Activated CD4-positive, alpha-beta T cell treated with anti-CD3 and anti-CD28 coated beads for 48 hours (primary cell): ENCODE measurements around the gene IRF5.

ENCODE experiments used
- DNase-seq: peaks from one replicate; pipeline ENCODE4 v3.0.0-alpha.2; 2020

The IRF5 gene, protein sequence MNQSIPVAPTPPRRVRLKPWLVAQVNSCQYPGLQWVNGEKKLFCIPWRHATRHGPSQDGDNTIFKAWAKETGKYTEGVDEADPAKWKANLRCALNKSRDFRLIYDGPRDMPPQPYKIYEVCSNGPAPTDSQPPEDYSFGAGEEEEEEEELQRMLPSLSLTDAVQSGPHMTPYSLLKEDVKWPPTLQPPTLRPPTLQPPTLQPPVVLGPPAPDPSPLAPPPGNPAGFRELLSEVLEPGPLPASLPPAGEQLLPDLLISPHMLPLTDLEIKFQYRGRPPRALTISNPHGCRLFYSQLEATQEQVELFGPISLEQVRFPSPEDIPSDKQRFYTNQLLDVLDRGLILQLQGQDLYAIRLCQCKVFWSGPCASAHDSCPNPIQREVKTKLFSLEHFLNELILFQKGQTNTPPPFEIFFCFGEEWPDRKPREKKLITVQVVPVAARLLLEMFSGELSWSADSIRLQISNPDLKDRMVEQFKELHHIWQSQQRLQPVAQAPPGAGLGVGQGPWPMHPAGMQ

DNA sequence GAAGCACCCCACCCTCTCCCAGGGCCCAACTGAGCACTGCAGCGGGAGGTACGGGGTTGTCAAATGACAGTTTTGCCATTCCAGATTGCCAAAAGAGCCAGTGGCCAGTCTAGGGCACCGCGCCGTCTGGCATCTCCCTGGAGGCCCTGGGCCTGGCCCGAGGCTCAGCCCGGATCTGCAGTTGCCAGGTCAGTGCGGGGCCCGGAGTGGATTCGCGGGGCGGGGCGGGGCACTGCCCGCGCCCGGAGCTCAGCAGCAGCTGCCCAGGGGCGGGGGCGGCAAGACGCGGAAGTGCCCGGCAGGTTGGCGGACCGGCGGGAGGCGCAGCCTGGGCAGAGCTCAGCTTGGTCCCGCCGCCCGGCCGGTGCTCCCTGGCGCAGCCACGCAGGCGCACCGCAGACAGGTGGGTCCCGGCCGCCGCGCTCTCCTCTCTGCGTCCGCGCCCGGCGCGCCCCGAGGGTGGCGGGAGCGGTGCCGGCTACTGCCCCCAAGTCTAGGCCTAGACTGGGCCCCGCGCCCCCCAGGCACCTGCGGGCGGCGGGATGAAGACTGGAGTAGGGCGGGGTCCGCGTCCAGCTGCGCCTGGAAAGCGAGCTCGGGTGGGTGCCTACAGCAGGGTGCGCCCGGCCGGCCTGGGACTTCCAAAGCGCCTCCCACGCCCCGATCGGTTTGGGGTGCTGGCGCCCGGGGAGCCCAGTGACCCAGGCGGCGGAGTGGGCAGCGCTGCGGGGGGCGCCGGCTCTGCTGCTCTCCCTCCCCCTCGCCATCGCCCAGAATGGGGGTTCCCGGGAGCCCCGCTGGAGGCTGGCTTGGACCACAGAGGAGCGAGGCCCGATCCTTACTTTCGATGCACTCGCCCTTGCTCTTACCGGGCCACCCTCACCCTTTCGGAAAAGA, at the start of gene IRF5:
IRF5 (plus strand) TSS at position 281 of the 897 bp plus-strand sequence. CDS start 4,155 bp downstream, outside the sequence.
- DNase-seq, result no peak

DNA sequence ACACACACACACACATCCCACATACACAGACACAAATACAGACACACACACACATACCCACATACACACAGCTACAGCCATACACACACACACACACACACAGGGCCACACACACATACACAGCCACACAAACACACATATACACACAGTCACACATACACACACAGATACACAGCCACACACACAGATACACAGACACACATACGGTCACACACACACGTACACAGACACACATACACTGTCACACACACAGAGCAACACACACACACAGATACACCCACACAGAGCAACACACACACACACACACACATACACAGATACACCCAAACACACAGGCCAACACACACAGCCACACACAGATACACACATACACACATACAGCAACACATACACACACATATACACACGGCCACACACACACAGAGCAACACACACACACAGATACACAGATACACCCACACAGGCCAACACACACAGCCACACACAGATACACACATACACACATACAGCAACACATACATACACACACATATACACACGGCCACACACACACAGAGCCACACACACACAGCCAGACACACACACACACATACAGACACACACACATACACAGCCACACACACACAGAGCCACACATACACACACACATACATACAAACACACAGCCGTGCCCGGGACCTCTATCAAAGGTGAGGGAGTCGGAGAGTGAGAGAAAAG, 49.5 kb upstream of the IRF5 start:
- no peak for DNase-seq

DNA sequence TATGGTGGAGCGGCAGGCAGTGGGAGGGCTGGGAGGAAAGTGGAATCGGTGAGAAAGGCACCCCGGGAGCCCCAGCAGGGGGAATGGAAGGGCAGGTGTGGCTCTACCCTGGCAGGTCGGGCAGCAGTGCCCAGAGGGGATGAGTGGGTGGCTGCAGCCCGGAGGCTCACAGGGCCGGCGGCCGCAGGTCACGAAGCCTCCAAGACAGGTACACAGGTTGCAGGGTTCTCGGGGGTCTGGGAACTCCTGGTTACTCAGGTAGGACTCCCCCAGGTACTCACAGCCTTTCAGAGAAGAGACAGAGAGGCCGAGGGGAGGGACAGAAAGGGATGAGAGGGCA, 49.0 kb upstream of the IRF5 start:
- no peak for DNase-seq

DNA sequence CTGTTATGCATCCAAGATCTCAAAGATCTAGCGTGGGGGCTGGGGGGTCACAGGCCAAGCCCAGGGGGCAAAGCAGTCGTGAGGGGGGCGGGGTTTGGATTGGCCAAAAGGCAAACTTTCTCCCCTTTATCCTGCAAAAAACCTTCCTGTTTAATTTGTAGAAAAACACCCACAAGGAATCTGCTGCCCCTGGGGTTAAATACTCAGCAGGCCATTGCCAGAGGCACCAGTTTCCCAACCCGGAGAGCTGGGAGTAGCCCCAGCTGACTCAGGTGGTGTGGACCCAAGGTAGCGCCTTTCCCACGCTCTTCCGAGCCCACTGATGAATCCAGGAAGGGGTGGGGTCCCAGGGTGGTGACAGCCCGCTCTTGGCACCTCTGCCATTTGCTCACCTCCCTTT, 48.6 kb upstream of the IRF5 start:
- DNase-seq, result no peak

DNA sequence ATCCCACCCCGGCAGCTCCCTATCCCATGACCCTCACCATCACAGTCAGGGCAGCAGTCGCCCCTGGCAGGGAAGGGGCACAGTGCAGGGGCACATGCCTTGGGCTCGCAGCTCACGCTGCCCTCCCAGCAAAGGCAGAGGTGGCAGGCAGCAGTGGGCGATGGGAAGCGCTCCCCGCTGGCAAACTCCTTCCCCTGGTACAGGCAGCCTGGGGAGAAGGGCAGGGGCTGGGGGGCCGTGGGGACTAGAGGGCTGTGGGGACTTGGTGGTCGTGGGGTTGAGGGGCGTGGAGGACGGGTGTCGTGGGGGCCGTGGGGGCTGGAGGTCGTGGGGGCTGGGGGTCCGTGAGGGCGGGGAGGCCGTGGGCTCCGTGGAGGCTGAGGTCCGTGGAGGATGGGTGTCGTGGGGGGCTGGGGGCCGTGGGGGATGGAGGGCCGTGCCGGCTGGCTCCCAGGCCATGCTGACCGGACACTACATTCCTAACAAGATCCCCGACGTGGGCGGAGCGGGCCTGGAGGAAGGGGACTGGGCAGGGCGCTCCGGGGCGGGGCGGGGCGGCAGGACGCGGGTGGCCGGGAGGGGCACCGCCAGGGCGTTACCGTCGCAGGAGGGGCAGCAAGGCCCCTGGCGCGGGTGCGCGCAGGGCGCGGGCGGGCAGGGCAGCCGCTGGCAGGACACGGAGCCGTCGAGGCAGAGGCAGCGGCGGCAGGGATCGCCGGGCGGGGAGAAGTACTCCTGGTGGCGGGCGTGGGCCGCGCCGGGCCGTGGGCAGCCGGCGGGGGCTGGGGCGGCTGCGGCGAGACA, 47.2 kb upstream of the IRF5 start:
- DNase-seq, result no peak

DNA sequence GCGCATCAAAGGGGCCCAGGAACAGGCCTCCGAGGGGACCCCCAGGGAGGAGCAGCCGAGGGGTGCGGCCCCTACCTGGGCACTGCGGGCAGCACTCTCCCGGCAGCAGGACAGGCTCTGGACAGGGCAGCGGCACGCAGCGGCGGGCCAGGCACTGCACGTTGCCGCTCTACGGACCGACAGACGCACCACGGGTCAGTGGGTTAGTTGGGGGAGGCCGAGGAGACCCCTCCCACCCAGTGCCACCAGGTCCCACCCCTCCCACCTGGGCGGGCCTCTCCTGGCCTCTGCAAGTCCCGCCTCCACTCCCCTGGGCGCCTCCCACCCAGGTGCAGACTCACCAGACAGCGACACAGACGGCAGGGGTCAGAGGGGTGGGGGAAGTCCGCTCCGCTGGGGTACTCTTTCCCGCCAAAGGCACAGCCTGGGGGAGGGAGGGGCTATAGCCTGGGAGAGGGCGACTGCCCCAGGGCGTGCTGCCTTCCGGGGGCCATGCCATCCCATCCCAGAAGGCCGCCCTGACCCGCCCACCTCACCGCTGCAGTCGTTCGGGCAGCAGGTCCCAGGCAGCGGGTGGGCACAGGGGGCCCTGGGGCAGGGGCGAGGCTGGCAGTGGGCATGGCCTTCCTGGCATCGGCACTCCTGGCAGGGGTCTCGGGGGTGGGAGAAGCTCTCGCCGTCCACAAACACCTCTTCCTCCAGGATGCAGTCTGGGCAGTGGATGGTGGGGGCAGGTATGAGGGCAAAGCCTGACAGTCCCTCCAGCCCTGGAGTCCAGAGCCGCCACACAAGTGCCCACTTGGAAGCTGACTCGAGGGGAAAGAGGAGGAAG, 46.4 kb upstream of the IRF5 start:
- DNase-seq, result no peak

DNA sequence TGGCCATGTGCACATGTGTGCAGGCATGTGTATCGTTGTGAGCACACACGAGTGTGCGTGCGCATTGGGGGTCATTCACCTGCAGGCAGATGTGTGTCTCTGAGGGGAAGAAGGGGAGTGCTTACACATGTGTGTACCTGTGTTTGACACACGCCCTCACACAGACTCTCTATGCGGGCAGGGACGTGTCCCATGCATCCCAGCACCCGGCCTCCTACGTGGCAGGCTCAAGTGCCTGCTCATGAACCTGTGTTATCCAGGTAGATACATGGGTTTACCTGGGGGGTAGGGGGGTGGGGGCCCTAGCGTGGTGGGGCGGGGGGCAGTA, 45.8 kb upstream of the IRF5 start:
- DNase-seq, result no peak

DNA sequence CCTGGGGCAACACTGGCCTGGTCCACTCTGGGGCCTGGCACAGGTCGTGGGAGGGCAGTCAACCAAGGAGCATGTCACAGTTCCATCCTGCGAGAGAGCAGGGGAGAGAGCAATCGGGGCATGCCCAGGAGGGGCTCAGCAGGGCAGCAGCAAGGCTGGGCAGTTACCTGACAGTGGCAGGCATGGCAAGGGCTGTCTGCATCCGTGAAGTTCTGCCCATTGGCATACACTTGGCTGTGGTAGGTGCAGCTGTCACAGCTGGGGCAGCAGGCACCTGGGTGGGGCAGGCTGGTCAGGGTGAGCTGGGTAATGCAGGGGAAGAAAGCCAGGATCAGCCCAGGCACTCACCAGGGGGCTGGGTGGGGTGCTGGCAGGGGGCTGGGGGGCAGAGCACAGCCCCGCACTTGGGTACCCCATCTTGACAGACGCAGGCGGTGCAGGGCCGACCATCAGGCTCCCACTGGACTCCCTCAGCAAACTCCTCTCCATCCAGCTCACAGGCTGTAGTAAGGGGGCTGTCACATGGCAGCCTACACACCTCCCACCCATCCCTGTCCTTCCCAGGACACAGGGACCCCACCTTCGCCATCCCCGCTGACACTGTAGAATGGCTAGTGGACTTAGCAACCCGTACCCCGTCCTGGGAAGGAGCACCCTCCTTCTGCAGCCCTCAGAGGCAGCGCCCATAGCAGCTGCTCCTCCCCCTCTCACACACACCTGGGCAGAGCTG, 45.0 kb upstream of the IRF5 start:
- no peak for DNase-seq

DNA sequence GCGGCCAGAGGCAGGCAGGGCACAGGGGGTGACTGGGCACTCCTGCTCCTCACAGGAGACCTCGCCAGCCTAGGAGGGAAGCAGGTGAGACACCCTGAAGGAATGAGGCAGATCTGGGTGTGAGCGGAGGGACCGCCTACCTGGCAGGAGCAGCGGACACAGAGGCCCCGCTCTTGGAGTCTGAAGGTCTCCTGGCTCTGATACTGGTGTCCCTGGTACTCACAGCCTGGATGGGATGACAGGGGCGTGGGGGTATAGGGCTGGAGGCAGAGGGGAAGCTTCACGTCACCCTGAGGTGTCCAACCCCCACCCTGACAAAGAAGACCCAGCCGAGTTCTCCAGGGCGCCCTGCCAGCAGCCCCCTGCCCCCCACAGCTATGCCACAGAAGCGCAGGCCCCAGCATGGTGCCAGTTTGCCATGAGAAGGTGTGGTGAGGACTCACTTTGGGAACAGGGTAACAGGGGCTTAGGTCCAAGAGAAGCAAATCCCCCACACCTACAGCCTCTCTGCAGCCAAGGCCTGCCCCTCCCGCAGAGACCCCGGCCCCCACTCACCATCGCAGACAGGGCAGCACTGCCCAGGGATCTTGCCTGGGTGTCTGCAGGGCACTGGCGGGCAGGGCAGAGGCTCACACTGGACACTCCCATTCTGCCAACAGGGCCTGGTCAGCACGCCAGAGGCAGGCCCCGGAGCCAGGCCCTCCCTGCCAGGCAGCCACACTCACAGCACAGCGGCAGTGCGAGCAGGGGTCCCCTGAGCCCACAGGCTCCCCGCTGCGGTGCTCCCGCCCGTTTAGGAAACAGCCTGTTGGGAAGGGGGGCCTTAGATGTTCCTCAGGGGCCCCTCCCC, 44.3 kb upstream of the IRF5 start:
- DNase-seq, result no peak

DNA sequence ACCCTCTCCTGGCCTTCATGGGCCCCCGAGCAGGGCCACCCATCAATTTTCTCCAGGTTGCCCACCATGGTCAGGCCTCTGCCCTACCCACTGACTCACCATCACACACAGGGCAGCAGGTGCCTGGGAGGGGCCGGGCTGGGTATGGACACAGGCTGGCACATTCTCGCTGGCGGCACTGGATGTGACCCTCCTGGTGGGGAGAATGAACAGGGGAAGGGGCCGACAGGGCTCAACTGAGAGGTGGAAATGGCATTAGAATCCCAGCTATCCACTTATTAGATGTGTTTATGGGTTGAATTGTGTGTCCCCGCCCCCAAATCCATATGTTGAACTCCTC, 43.7 kb upstream of the IRF5 start:
- no peak for DNase-seq

DNA sequence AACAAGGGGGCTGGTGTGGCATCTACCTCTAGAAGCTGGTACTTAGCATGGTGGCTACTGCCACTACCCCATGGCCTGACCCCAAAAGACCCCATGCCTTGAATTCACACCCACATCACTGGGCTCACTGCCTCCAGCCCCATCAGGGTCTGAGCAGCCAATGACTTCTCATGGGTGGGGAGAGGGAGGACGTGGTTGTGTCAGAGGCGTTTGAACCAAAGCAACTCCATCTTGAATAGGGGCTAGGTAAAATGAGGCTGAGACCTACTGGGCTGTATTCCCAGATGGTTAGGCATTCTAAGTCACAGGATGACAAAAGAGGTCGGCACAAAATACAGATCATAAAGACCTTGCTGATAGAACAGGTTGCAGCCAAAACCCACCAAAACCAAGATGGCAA, 42.4 kb upstream of the IRF5 start:
- DNase-seq, result no peak

DNA sequence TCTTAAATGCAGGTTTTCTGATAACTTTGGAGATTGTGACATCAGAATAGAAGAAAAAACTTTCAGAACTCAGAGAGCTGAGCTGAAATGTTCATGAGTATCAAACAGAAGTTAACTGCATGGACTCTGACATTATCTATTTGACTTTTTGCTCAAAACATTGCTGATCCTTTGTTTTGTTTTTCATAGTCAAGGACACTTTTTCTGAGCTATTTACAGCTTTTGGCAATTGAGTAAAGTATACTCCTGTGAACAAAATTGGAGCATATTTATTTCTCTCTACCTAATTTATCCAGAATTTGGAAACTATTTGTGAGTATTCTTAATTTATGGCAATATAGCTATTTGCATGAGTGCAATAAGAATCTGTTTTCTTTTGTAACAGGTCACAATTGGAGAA, 38.3 kb upstream of the IRF5 start:
- DNase-seq, result no peak

DNA sequence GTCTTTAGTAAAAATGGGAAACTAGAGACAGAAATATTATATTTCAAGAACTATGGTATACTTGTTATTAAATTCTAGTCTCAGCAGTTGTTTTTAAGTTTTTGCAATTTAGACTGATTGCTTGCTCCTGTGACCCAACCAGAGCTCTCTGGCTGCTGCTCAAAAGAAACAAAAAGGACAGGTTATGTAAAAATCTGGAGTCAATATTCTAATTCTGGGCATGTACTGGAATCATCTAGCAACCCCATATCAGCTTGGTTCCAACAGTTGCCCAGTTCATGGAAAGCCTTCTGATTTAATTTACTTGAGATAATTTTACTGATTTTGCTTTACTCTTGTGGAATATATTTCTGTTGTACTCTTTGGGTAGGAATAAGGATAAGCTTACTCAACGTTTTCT, 37.5 kb upstream of the IRF5 start:
- DNase-seq, result no peak

DNA sequence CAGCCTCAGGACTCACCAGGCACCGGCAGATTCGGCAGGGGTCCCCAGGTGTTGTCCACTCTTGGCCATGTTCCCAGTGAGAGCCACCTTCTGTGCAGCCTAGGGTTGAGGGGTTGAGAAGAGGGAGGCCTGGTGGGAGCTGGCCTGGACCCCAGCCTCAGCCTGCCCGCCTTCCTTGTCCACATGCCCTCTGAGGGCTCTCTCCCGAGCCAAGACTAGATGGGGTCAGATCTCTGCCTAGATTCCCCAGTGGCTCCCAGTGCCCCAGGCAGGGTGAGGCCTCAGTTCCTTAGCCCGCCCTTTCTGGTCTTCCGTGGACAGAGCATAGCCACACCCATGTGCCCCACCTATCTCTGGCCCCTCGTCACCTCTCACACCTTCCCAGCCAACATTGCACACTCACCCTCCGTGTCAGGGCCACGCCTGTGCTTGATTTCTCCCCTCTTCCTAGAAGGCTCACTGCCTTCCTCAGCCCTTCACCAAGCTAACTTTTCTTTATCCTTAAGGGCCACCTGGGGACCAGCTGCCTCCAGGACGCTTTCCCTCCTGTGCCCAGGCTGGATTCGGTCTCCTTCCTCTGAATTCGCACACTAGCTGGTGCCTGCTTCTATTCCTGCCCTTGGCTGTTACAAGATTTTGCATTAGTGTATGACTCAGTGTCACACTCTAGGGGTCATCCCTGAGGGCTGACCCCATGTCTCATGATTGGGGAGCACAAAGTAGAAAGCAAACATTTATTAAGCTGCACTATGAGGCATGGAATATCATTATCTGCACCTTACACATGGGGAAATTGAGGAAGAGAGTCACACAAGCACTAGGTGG, 34.8 kb upstream of the IRF5 start:
- no peak for DNase-seq

DNA sequence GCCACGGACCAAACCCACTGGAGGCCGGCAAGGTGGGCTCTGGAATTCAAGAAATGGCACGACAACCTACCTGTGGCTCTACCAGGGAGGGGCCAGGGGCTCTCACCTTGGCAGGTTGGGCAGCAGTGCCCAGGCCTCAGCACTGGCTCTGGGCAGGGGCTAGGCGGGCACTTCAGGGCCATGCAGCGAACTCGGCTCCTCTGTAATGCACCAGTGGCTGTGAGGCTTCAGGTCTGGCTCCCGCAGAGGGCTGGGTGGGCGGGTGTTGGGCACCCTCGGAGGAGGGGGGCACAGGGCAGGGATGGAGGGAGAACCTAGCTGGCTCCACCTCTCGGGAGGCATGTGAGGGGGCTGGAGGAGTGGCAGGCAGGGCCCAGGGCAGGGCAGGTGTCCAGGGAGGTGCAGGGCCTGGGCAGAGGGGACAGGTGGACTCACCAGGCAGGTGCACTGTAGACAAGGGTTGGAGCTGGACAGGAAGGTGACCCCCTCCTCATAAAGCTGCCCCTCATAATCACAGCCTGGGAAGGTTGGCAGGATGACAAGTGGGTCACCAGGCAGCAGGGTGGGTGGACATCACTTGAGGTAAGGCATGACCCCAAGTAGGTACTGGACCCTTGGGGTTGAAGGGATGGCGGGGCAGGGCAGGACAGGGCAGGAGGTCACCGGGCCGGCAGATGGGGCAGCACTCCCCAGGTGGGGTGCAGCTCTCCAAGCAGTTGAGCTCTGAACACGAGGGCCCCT, 33.9 kb upstream of the IRF5 start:
- DNase-seq, result no peak

DNA sequence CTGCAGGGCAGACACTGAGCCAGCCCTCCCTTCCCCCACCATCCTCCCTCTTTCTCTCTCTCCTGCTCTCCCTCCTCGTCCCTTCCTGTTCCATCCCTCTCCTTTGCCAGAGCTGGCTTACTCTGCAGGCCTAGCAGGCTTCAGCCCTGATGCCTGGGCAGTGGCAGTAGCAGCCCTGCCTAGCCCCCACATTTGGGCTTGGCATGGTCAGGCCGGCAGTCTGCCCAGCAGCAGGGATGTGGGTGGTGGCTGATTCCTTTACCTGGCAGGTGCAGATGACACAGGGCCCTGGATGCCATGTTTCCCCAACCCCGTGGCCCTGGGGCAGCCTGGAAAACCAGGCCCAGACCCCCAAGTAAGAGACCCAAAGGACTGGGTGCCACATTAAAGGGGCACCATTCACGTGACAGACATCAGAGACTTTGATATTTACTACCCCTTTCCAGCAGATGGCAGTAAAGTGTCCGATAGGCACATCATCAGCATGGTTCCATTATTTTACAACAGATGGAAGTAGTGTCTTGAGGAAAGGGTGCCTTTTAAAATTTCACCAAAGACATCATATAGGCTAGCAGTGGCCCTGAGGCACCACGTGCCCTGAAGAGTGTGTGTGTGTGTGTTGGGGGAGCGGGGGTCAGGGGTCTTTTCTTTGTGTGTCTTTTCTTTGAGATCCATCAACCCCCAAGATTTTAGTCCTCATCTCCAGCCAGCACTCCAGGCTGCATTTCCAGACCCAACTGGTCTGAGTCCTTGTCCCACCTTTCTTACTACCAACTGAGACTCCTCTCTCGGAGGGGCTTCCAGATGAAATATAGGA, 33.1 kb upstream of the IRF5 start:
- no peak for DNase-seq

DNA sequence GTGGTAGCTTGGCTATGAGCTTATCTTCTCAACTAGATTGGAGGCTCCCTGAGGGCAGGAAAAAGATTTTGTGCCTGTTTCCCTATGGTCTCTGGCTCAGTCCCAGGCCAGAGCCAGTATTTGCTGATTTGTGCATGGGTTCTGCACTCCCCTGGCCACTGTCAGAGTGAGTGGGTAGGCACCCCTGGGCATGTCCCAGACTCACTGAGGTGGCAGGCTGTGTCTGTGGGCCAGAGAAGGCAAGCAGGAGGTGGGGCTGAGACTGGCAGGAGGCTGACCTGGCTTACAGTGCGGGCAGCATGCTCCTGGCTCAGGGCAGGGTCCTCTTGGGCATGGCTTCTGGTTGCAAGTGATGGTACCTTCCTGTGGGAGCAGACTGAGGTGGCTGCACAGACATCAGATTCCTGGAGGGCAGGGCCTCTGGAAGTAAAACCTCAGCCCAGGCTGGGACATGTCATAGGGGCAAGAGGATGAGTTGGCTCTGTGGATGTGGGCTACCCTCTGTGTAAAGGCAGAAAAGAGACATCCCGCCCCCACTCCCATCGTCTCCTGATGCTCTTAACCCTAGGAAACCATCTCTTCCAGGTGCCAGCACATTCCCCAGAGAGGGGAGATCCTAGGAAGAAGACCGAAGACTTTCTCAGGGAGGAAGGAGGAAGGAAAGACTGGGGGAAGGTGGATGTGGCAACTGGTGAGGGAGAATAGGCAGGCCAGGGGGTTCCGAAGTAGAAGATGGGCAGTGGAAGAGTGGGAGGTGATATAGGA, 31.5 kb upstream of the IRF5 start:
- no peak for DNase-seq
